NCI-H2081 treated with DMSO at 0.1 percent for 48 hours (cell line): ENCODE measurements around the gene MON1A.
"Not testable (repeated sequence)": the region's sequence is repeated elsewhere in the genome, so short reads cannot be mapped to it uniquely, and the experiment has no call there.

Experiments
- DNase-seq: peaks from one replicate; lab custom pipeline; 2025; lab: John Stamatoyannopoulos, UW

The MON1A gene, protein sequence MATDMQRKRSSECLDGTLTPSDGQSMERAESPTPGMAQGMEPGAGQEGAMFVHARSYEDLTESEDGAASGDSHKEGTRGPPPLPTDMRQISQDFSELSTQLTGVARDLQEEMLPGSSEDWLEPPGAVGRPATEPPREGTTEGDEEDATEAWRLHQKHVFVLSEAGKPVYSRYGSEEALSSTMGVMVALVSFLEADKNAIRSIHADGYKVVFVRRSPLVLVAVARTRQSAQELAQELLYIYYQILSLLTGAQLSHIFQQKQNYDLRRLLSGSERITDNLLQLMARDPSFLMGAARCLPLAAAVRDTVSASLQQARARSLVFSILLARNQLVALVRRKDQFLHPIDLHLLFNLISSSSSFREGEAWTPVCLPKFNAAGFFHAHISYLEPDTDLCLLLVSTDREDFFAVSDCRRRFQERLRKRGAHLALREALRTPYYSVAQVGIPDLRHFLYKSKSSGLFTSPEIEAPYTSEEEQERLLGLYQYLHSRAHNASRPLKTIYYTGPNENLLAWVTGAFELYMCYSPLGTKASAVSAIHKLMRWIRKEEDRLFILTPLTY

DNA sequence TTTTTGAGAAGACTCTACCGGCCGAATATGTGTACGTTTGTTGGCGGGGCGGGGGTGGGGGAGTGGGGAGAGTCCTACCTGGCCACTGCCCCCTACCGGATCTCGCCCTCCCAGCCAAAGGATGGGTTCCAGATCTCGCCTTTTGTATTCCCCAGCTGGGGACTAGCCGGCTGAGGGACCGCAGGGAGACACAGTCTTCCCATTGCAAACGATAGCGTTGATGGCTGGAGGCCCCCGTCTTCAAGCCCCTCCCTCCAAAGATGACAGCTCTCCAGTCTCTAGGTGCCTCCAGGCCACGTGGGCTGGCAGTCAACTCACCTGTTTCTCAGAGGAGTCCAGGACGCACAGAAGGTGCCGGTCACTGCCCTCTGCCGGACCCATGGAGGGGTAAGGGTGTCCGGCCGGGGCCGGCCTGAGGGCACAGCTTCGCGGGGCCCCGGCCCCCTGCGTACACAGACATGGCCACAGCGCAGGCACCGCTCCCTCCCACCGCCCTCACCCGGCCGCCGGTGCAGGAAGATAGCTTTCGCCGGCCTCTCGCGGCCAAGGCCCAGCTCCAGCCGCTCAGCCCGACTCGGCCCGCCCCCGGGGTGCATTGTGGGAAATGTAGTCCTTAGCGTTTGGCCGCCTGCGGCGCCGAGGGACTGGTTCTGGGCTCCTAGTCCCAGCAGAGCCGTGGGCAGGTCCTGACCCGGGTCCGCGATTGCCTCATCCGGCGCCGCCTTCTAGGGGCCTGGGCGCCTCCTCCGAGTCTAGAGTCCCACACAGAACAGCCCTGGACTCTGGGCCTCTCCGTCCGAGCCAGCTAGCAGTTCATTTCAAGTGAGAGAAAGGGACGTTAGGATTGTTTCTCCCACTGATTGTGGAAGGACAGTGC is at the start of gene MON1A:
Gene MON1A, minus strand, starts transcription at position 521 of the 877 bp plus-strand sequence. CDS start 16,465 bp downstream, outside the sequence.
- DNase-seq = peak; percentile 32

DNA sequence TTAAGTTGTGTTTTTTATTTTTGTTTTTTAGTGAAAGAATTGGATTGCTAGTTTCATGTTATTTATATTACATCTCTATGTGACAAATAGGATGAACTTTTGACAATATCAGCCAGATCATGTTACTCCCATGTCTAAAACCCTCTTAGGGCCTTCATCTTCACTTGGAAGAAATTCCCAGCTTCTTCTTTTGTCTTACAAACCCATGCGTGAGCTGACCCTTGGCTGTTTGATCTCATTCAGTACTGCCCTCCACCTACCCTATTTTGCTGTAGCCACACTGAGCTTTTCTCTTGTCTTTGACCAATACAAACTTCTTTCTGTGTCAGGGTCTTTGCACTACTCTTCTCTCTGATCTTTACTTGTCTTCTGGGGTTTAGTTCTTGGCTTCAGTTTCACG is 47.3 kb upstream of the MON1A start:
- DNase-seq = no peak

DNA sequence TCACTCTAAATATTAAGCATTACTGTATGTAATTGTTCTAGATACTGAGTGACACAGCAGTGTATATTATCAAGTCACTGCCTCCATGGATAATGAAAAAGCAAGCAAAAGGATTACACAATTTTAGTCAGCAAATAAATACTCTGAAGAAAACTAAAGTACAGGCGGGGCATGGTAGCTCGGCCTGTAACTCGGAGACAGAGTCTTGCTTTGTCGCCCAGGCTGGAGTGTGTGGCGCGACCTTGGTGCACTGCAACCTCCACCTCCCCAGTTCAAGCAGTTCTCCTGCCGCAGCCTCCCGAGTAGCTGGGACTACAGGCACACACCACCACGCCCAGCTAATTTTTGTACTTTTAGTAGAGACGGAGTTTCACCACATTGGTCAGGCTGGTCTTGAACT is 43.0 kb upstream of the MON1A start:
- DNase-seq = no peak

DNA sequence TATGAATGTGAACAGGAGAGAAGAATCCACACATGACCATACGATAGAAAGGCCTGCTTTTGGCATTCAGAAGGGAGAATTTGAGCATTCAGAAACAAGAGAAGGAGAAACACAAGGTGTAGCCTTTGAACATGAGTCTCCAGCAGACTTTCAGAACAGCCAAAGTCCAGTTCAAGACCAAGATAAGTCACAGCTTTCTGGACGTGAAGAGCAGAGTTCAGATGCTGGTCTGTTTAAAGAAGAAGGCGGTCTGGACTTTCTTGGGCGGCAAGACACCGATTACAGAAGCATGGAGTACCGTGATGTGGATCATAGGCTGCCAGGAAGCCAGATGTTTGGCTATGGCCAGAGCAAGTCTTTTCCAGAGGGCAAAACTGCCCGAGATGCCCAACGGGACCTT is 38.7 kb upstream of the MON1A start:
- DNase-seq = no peak

DNA sequence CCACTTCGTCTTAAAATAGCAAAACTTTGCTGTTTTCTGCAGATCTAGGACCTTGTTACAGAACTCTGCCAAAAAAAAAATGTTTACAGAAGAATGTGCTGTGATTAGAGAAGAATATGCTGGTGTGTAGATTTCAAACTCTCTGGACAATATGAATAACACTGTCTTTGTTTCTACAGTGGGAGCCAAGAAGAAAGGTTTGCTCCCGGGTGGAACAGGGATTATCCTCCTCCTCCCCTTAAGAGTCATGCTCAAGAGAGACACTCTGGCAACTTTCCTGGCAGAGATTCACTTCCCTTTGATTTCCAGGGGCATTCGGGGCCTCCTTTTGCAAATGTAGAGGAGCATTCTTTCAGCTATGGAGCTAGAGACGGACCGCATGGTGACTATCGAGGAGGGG is 37.7 kb upstream of the MON1A start:
- no peak for DNase-seq

DNA sequence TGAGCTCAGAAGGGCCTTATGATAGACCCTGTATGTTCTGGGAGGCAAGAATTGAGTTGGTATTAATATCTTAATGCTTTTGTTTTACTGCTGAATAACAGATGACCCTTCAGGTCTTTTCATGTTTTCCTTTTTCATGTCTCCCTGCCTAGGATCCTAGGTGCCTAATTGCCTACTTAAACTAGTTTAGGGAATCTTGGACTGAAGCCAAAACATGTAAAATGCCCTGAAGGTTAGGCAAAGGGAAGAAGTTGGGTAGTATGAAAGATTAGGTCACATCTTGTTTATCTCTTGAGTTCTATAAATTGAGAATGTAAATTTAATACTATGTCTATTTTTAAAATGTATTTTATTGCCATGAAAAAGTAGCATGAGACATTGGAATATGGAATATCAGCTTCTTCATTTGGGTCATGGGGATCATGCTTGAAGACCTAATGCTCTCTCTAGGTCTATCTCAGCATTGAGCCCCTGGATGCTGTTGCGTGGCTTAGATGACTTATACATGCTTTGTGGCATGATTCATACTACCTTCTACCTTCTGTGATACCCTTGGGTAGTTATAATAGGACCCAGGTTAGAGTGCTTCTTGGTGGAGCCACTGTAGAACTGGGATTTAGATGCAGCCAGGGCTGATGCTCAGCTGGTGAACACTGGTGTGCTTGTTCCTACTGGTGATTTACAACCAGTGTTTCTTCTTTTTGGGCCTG is 36.8 kb upstream of the MON1A start:
- DNase-seq = no peak

DNA sequence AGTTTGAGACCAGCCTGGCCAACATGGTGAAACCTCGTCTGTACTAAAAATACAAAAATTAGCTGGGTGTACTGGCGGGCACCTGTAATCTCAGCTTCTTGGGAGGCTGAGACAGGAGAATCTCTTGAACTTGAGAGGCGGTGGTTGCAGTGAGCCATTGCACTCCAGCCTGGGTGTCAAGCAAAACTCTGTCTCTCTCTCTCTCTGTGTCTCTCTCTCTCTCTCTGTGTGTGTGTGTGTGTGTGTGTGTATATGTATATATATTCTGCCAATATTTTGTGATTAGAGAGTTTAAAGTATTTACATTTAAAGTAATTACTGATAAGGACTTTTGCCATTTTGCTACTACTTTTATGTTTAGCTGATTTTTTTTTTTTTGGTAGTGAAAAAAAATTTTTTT is 26.0 kb upstream of the MON1A start:
- no peak for DNase-seq

DNA sequence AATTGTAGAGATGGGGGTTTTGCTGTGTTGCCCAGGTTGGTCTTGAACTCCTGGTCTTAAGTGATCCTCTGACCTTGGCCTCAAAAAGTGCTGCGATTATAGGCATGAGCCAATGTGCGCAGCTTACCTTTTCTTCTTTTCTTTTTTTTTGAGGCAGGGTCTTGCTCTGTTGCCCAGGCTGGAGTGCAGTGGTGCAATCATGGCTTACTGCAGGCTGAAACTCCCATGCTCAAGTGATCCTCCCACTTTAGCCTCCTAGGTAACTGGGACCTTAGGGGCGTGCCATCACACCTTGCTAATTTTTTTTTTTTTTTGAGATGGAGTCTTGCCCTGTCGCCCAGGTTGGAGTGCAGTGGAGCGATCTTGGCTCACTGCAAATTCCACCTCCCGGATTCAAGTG is 23.3 kb upstream of the MON1A start:
- no peak for DNase-seq

DNA sequence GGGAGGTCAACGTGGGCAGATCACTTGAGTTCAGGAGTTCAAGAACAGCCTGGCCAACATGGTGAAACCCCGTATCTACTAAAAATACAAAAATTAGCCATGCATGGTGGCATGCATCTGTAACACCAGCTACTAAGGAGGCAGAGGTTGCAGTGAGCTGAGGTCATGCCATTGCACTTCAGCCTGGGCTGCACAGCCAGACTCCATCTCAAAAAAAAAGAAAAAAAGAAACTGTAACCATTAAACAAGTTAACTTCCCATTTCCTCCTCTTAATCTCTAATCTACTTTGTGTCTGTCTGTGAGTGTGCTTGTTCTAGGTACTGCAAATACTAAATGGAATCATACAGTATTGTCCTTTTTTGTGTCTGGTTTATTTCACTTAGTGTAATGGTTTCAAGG is 13.0 kb upstream of the MON1A start:
- no peak for DNase-seq

DNA sequence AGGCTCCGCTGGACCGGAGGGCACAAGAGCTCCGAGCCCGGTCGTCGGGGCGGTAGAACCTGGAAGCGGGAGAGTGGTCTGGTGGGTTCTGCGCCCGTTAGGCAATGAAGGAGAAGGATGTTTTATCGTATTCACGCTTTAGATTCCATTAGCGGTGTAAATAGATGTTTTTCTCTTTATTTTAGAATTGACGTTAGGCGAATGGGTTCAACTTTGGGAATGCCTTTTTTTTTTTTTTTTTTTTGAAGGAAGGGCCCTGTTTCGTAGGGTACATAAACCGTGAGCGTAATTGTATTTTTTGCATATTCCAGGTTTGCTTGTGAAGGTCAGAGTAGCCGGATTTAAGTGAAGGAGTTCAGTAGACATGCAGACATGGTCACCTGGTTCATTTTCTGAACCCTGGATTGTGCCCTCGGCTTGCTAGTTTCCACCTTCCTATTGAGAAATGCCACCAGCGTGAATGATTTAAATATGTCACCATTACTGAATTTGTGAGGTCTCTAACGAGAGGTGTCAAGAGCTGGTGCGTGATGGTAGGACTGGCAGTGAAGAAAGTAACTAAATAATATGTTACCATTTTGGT is 11.1 kb upstream of the MON1A start:
- DNase-seq = no peak

DNA sequence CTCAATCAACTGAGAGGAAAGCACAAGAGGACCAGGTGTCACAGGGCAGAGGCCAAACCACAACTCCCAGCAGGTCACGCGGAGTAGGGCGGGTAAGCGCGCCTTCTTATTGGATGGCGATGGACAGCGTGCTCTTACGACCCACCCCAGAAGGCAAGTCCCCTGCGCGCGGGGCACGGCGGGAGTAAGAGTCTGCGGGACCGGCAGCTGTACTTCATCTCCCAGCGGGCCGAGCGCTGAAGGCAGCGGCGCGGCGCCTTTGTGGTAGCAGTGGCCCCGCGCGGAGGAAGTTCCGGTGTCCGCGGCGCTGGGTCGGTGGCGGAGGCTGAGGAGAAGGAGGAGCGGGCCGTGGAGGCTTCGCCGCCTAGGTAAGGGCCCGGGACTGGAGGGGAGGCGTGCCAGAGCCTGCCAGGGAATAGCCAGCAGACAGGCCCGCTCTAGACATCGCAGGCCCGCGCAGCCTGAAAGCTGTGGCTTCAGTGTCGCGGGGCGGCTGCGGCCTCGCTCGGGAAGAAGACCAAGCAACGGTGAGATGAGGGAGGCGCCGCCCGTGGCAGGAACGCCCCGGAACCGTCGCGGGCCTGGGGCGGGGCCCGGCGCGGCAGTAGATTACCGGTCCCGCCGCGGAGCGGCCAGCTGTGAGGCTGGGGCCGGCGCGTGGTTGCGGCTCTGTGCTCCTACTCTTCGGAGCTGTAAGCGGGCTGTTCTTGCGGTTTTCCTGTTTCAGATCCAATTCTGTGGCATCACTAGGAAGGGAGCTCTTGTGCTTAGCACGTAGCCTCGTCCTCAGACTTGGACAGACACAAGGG is 10.5 kb upstream of the MON1A start, which contains the start of gene RBM6:
Gene RBM6, plus strand, starts transcription at position 293 of the 809 bp plus-strand sequence. CDS start 22,492 bp downstream, outside the sequence.
- peak; percentile 85 for DNase-seq

DNA sequence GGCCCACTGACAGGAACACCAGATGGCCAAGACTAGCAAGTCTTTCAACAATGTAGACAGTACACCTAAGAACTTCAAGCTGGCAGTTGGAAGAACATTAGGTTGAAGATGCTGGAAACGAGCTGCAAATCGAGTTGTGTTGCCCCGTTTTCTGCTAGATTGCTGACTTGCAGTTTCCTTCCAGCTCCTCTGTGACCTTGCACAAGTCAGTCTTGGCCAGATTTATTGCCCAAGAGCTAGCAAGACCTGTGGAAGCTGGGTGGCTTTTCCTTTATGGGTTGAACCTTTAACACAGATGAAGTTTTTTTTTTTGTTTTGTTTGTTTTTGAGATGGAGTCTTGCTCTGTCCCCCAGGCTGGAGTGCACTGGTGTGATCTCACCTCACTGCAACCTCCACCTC is 7.5 kb upstream of the MON1A start:
- DNase-seq = no peak

DNA sequence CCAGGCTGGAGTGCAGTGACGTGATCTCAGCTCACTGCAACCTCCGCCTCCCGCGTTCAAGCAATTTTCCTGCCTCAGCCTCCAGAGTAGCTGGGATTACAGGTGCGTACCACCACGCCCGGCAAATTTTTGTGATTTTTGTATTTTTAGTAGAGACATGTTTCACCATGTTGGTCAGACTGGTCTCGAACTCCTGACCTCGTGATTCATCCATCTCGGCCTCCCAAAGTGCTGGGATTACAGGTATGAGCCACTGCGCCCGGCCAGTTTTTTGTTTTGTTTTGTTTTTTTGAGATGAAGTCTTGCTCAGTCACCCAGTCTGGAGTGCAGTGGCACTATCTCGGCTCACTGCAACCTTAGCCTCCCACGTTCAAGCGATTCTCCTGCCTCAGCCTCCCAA is 2.7 kb upstream of the MON1A start:
- DNase-seq = not testable (repeated sequence)

DNA sequence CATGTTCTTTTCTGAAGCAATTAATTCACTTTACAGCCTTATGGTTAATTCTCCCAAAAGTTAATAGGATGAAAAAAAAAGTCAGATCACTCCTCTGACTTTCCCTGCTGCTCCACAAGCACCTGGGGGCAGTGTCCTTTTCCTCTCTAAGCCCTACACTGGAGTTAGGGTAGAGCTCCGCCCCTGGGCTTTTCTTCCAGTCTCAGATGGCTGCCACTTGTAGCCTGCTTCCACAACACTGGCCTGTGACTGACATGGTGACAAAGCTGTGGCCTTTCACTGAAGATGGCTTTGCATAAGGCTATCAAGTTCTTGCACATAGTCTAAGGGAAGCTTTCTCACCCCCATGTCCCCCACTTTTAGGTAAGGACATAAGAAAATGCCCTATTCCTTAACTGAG is 1.3 kb upstream of the MON1A start:
- DNase-seq = no peak

DNA sequence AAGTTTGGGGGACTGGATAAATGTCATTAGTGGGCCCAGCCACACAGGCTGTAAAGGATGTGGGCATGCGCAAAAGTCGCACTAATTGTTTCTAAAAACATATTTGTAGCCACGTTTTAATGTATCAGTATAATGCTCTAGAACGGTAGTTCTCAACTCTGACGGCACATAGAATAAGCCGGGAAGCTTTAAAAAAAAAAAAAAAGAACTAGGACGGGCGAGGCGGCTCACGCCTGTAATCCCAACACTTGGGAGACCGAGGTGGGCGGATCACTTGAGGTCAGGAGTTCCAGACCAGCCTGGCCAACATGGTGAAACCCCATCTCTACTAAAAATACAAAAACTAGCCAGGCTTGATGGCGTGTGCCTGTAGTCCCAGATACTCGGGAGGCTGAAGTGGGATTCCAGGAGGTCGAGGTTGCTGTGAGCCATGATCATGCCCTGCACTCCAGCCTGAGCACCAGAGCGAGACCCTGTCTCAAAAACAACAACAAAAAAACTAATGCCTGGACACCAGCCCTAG is 618 bp upstream of the MON1A start:
- DNase-seq = no peak

DNA sequence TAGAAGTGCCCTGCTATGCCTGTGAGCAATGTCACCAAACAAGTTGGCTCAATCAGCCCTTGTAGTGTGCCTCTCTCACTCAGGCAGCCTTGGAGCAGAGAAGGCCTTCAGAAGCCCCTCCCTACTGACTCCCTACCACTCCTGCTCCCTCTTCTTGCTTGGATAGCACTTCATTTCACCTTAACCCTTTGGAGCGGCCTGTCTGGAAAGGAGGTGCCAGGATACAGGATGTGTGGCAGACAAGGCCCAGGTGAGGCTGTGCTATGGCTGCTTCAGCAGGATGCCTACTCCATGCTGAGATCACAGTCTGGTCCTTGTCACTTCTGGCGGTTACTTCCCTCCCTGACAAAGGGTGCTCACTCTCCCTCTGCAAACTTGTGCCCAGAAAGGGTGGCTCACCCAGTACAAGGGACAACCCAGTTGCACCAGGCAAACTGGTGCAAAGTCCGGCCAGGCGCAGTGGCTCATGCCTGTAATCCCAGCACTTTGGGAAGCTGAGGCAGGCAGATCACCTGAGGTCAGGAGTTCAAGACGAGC is 1.1 kb downstream of the MON1A start:
- DNase-seq = no peak

DNA sequence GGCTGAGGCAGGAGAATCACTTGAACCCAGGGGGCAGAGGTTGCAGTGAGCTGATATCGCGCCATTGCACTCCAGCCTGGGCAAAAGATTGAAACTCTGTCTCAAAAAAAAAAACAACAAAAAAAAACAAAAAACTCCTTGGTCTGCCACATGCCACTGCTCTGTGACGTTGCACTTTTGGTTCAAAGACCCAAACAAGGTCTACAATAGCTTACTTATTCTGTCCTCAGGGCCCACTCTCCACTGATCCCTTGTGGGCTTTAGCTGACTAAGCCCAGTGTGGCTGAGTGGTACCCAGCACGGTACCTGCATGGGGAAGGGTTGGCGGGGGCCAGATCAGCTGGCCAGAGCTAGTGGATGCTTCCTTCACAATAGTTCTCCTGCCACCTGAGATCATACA is 1.8 kb downstream of the MON1A start:
- no peak for DNase-seq

DNA sequence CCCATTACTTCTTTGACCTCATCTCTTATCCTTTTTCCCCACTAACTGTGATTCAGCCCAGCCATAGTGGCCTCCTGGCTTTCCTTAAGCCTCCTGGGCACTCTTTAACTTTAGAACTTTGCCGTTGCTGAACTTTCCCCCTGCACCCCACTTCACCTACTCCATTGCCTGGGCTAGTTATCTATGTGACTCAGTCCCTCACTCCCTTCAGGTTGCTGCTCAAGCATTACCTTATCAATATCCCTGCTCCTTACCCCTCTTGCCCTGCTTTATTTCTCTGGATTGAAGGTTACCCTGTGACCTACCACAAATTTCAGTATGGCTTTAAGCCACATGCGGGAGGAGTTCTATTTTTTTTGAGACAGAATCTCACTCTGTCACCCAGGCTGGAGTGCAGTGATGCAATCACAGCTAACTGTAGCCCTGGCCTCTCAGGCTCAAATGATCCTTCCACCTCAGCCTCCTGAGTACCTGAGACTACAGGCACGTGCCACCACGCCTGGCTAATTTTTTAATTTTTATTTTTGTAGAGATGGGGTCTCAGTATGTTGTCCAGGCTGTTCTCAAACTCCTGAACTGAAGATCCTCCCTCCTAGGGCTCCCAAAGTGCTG is 3.4 kb downstream of the MON1A start:
- DNase-seq = no peak

DNA sequence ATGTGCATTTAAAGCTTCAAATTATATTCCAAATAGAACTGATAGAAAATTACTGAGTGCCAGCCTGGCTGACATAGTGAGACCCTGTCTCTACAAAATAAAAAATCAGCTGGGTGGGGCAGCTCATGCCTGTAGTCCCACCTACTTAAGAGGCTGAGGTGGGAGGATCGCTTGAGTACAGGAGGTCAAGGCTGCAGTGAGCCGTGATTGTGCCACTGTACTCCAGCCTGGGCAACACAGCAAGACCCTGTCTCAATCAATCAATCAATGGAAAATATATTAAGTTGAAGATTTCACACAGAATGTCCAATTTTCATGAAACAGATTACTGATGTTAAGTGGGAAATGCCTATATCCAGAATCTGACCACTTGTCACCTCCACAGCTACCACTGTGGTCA is 4.1 kb downstream of the MON1A start:
- DNase-seq = no peak

DNA sequence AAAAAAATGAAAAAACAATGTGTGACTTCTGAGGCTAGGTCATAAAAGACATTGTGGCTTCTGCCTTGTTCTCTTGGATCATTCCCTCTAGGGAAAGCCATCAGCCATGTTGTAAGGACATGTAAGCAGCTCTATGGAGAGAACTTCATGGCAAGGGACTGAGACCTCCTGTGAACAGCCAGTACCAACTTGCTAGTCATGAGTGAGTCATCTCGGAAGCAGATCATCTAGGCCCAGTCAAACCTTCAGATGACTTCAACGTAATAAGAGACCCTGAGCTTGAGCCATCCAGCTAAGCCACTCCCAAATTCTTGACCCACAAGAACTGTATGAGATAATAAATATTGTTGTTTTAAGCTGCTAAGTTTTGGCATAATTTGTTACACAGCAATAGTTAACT is 4.9 kb downstream of the MON1A start:
- no peak for DNase-seq
